Thoracic aorta (tissue), 2 donors: ENCODE data around the gene PIP5K1C. TPM values are rescaled to one million over a fixed set of nuclear protein-coding genes. Genes with fewer than 3 reads are reported as not detected.

Experiments used
- ATAC-seq: fragments of 150-250 bp; one replicate; pipeline ENCODE4 v1.8.0; 2017; ENCODE audit warnings: low read depth; ENCODE audit not compliant: insufficient number of reproducible peaks, low FRiP score
- DNase-seq: peaks from one replicate; pipeline ENCODE4 v3.0.0-alpha.2; 2020; ENCODE audit warnings: low spot score
- H3K27ac ChIP-seq, 2 donors: fragments of 200-600 bp; sonication (generic); 1 replicate in 1 of 2; 2 replicates in 1 of 2; pipeline ENCODE4 v1.5.1; 2016; ENCODE audit warnings: mild to moderate bottlenecking in 2 of 2, moderate library complexity in 2 of 2
- H3K27me3 ChIP-seq: fragments of 200-600 bp; sonication (generic); replicated peaks from 2 replicates; pipeline ENCODE4 v1.6.0; 2016; ENCODE audit warnings: mild to moderate bottlenecking; ENCODE audit not compliant: insufficient read depth
- H3K36me3 ChIP-seq: fragments of 200-600 bp; sonication (generic); one replicate; pipeline ENCODE4 v1.5.1; 2016
- H3K4me1 ChIP-seq, 2 donors: fragments of 200-600 bp; sonication (generic); 1 replicate in 1 of 2; 2 replicates in 1 of 2; pipeline versions ENCODE4 v1.5.1 to v1.6.0; 2016; ENCODE audit warnings: low read depth in 2 of 2, mild to moderate bottlenecking in 1 of 2; ENCODE audit not compliant: control insufficient read depth in 1 of 2
- H3K4me3 ChIP-seq: fragments of 200-600 bp; sonication (generic); 2 replicates; pipeline ENCODE4 v1.5.1; 2016; ENCODE audit warnings: mild to moderate bottlenecking
- H3K9me3 ChIP-seq: fragments of 200-600 bp; sonication (generic); 2 replicates; pipeline ENCODE4 v1.5.1; 2016
- total RNA-seq, 2 donors: library from RNA; depleted of rRNA; stranded (reverse); fragments of >200 nt; gene quantifications; one replicate each; pipeline versions ENCODE4 v1.1.0 to v1.2.3, GENCODE V29; 2016
- TF ChIP-seq, protein P1 (sequence below): fragments of 200-600 bp; sonication (generic); IDR thresholded peaks from one replicate; pipeline ENCODE4 v1.5.1; 2019; ENCODE audit warnings: antibody characterized with exemption

Gene PIP5K1C
- total RNA-seq, 2 donors from 2014 or later, result 82.6 to 84.5 TPM

DNA sequence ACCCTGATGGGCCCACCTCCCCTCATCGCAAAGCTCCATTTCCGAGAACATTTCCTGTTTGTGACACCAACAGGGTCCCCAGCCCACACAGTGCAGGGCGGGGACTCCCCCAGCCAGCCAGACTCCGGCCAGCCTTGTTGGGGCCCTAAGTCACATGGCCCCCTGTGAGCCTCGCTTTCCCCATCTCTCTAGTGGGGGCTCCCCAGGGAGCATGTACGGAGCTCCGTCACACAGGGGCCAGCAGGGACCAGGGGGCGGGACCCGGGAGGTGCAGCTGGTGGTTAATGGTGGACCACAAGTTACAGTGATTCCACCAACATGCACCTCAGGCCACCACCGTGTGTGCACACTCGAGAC, 95.3 kb downstream of the PIP5K1C start:
- Histone ChIP-seq H3K4me1 (peaks cover 47 to 80% of the 10 kb centered on the region in 2 donors), H3K27ac (peak overlapping the region; percentile 98 to 99), H3K27me3 (no peaks in the 10 kb centered on the region)

DNA sequence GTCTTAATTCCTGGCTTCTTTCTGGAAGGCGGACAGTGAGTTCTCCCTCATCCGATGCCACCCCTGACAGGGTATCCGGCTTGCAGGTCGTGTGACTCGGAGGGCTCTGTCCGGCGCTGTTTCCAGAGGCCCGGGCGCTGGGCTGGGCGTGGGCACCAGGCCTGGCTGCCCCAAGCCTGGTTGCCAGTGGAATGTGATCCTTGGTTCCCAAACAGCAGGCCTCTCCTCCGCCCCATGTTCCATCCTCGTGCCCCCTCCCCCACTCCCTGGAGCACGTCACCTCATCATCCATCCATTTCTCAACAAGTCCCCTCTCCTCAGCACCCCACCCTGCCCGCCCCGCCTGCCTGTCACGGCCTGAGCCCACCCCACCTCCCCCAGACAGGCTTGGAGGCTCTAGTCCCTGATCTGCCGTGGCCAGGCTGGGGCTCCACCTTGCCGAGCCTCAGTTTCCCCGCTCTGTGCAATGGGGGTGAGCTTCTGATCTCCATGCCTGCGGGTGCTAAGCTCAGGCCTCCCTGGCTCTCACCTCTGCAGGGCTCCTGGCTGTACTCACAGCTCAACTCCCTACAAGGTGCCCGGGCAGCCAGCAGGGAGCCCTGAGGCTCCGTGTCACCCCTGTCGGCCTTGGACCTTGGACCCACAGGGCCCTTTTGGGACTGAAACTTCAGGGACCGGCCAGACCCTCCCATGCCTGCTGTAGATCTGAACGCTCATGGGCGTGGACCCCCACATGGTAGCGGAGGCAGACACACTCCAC, 95.9 kb downstream of the PIP5K1C start:
- peaks cover 42 to 75% of the 10 kb centered on the region in 2 donors for H3K4me1 ChIP-seq
- H3K36me3 ChIP-seq, result peaks cover 11% of the 10 kb centered on the region
- H3K9me3 ChIP-seq, result no peaks in the 10 kb centered on the region
- no peaks in the 10 kb centered on the region for H3K27me3 ChIP-seq
- H3K27ac ChIP-seq, result peak overlapping the region; percentile 98 to 99
- TF ChIP-seq, protein P1, sequence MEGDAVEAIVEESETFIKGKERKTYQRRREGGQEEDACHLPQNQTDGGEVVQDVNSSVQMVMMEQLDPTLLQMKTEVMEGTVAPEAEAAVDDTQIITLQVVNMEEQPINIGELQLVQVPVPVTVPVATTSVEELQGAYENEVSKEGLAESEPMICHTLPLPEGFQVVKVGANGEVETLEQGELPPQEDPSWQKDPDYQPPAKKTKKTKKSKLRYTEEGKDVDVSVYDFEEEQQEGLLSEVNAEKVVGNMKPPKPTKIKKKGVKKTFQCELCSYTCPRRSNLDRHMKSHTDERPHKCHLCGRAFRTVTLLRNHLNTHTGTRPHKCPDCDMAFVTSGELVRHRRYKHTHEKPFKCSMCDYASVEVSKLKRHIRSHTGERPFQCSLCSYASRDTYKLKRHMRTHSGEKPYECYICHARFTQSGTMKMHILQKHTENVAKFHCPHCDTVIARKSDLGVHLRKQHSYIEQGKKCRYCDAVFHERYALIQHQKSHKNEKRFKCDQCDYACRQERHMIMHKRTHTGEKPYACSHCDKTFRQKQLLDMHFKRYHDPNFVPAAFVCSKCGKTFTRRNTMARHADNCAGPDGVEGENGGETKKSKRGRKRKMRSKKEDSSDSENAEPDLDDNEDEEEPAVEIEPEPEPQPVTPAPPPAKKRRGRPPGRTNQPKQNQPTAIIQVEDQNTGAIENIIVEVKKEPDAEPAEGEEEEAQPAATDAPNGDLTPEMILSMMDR, result no peak
- DNase-seq, result no peak
- H3K4me3 ChIP-seq, result peak overlapping the region; percentile 87
- peak; percentile 23 for ATAC-seq

More for the DNA sequence above, 95.3 kb downstream of the PIP5K1C start:
- DNase-seq (no peak), ATAC-seq (no peak)
- Histone ChIP-seq H3K4me3 (peak overlapping the region; percentile 87), H3K9me3 (no peaks in the 10 kb centered on the region), H3K36me3 (peaks cover 6% of the 10 kb centered on the region)
- TF ChIP-seq, protein P1, result no peak

DNA sequence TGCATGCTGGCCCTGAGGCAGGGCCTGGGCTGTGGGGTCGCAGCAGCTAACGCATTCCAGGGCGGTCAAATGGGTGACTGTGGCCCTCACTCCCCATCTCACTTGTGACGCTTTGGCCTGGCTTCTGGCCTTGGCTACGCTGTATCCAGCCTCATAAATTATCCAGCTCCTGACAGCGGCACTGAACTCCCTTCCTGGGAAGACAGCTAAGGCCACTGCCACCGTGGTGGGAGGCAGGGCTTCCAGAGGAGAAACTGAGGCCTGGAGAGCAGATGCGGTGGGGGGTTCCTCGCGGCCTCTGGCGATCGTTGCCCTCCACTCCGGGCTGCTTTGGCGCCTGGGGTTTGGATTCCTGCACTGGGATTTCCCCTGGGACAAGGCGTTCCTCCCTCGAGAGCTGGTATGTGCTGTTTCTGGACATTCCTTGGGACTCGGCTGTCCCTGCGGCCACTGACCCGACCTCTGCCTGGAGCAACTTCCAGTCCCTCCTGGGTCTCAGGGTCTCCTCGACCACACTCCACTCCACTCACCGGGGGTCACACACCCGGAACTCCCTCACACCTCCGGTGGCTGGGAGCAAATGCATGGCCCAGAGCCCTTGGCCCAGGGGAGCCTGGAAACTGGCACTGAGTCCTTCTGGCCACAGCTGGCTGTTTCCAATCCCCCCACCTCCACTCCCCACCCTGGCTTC, 97.0 kb downstream of the PIP5K1C start:
- DNase-seq (no peak), ATAC-seq (peak; percentile 47)
- H3K9me3 ChIP-seq, result no peaks in the 10 kb centered on the region
- no peaks in the 10 kb centered on the region for H3K27me3 ChIP-seq
- H3K4me3 ChIP-seq, result peak overlapping the region; percentile 87
- H3K36me3 ChIP-seq, result peaks cover 15% of the 10 kb centered on the region
- H3K4me1 ChIP-seq, result peaks cover 30 to 66% of the 10 kb centered on the region in 2 donors
- H3K27ac ChIP-seq, result peak overlapping the region; percentile 98 to 99
- TF ChIP-seq, protein P1, result no peak

DNA sequence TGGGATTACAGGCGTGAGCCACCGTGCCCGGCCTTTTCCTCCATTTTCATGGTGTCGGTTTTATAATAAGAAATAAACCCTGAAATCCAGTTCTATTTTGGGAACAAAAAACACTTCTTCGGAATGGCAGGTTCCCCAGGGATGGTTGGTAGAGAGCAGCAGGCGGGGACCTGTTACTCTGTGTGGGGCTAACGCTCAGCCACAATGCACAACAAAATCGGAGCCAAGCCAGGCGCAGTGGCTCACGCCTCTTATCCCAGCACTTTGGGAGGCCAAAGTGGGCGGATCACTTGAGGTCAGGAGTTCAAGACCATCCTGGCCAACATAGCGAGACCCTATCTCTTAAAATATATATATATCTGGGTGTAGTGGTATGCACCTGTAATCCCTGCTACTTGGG, 99.2 kb downstream of the PIP5K1C start:
- no peak for ATAC-seq
- Histone ChIP-seq H3K27ac (peak overlapping the region; percentile 54 to 73), H3K36me3 (peaks cover 23% of the 10 kb centered on the region), H3K4me3 (no peak overlapping the region), H3K9me3 (no peaks in the 10 kb centered on the region), H3K27me3 (no peaks in the 10 kb centered on the region), H3K4me1 (peaks cover 24 to 57% of the 10 kb centered on the region in 2 donors)
- DNase-seq, result no peak
- TF ChIP-seq, protein P1, result no peak

DNA sequence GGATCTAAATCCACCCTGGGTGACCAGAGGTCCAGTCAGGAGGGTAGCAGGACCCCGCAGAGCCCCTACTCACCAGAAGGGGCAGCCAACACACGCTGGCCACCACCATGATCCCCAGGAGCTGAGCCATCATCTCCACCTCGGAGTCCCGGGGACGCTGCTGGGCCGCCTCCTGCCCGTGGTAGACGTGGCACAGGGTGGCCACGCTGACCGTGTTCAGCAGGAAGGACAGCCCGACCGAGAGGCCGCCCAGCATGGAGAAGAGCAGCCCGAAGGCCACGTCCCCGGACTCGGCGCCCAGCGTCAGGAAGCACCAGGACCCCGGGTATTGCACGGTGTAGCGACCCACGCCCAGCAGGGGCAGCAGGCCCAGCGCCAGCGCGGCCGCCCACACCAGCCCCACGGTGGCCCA, 100.5 kb downstream of the PIP5K1C start:
- DNase-seq (no peak), ATAC-seq (no peak)
- no peaks in the 10 kb centered on the region for H3K27me3 ChIP-seq
- peaks cover 31% of the 10 kb centered on the region for H3K36me3 ChIP-seq
- TF ChIP-seq, protein P1, result no peak
- H3K27ac ChIP-seq, result peak overlapping the region in 1 of 2 donors; percentile 73
- no peaks in the 10 kb centered on the region for H3K9me3 ChIP-seq
- H3K4me1 ChIP-seq, result peaks cover 20 to 47% of the 10 kb centered on the region in 2 donors
- no peak overlapping the region for H3K4me3 ChIP-seq
